Mucosa of descending colon (tissue), 3 donors: ENCODE measurements around the gene SDK1. TPM values are rescaled to one million over a fixed set of nuclear protein-coding genes. Genes with fewer than 3 reads are reported as not detected.

Source experiments
- ATAC-seq: fragments of 200-7000 bp; cut with Tn5 transposase; one replicate; pipeline ENCODE4 v1.9.1; 2020; ENCODE audit warnings: mild to moderate bottlenecking, moderate library complexity
- DNase-seq, 3 donors: peaks; one replicate each; pipeline ENCODE4 v3.0.0-alpha.2; 2020
- H3K36me3 ChIP-seq: fragments of 200-600 bp; one replicate; pipeline ENCODE4 v1.8.0; 2021; ENCODE audit warnings: low read depth, mild to moderate bottlenecking
- H3K4me1 ChIP-seq: fragments of 200-600 bp; one replicate; pipeline ENCODE4 v1.8.0; 2021; ENCODE audit warnings: low read depth, mild to moderate bottlenecking
- H3K4me3 ChIP-seq: fragments of 200-600 bp; one replicate; pipeline ENCODE4 v1.8.0; 2021; ENCODE audit warnings: mild to moderate bottlenecking
- H3K9me3 ChIP-seq: fragments of 200-600 bp; one replicate; pipeline ENCODE4 v1.8.0; 2021; ENCODE audit warnings: mild to moderate bottlenecking
- CTCF ChIP-seq: fragments of 200-600 bp; IDR thresholded peaks from one replicate; pipeline ENCODE4 v1.8.0; 2022; ENCODE audit warnings: antibody characterized with exemption, mild to moderate bottlenecking
- intact Hi-C, 2 donors: fragments of 100-400 bp; cut with DNase I in 1 of 2; cut with micrococcal nuclease in 1 of 2; formaldehyde crosslinking; loops; one replicate each; pipeline versions ENCODE4 v1.11.0 to v1.11.1; 2022; cut with DNase I, micrococcal nuclease
- total RNA-seq, 3 donors: library from RNA; stranded (reverse); fragmentation: NEBNext Ultra II Directional in 2 of 3; extraction: Animal tissue kit (Norgen Biotek cat#: 25700) in 2 of 3; gene quantifications; one replicate each; pipeline versions ENCODE4 v1.2.1 to v1.2.4, GENCODE V29; 2021 to 2023
- donor health status: DM: no; HTN: no; CAD: no; lungs with moderate emphysema.
- donor health status: DM: no; HTN: no; CAD: no.
- donor health status: DM: no; HTN: yes; CAD: no.

The SDK1 gene
- total RNA-seq, 3 donors from 2014 or later: 2.7 to 20.2 (median 4.2) TPM

- DNase-seq (no peak), ATAC-seq (no peak)
- Histone ChIP-seq H3K36me3 (no peaks in the 10 kb centered on the region), H3K4me3 (no peak overlapping the region), H3K9me3 (no peaks in the 10 kb centered on the region), H3K4me1 (peaks cover 2% of the 10 kb centered on the region)
- no peak for TF ChIP-seq CTCF
- intact Hi-C loops: no loop called here
These were observed 837.8 kb downstream of the SDK1 start for GRCh38 chr7:4138866-4139265.

- Histone ChIP-seq H3K4me3 (no peak overlapping the region), H3K9me3 (no peaks in the 10 kb centered on the region), H3K4me1 (no peaks in the 10 kb centered on the region), H3K36me3 (no peaks in the 10 kb centered on the region)
- TF ChIP-seq CTCF: no peak
- DNase-seq: no peak
- intact Hi-C loops: no loop called here
- no peak for ATAC-seq
These were observed 838.9 kb downstream of the SDK1 start for GRCh38 chr7:4139656-4140625.

- TF ChIP-seq CTCF: no peak
- DNase-seq (no peak), ATAC-seq (no peak)
- H3K36me3 ChIP-seq: no peaks in the 10 kb centered on the region
- H3K4me1 ChIP-seq: no peaks in the 10 kb centered on the region
- no peak overlapping the region for H3K4me3 ChIP-seq
- intact Hi-C loops: no loop called here
- no peaks in the 10 kb centered on the region for H3K9me3 ChIP-seq
These were observed 839.9 kb downstream of the SDK1 start for GRCh38 chr7:4140933-4141332.

GRCh38 chr7:4143006-4143405, 842.0 kb downstream of the SDK1 start:
- intact Hi-C loops: no loop called here
- H3K4me3 ChIP-seq: no peak overlapping the region
- DNase-seq (no peak), ATAC-seq (no peak)
- no peaks in the 10 kb centered on the region for H3K36me3 ChIP-seq
- H3K9me3 ChIP-seq: no peaks in the 10 kb centered on the region
- no peak for TF ChIP-seq CTCF
- no peaks in the 10 kb centered on the region for H3K4me1 ChIP-seq

- intact Hi-C loops: no loop called here
- Histone ChIP-seq H3K4me1 (no peaks in the 10 kb centered on the region), H3K4me3 (no peak overlapping the region), H3K9me3 (no peaks in the 10 kb centered on the region), H3K36me3 (no peaks in the 10 kb centered on the region)
- ATAC-seq: no peak
- no peak for TF ChIP-seq CTCF
- DNase-seq: no peak
These were observed 842.6 kb downstream of the SDK1 start for GRCh38 chr7:4143511-4144171.
